Pancreas (tissue), 10 donors: Measurements from ENCODE around the gene TTC39B. TPM values are rescaled to one million over a fixed set of nuclear protein-coding genes. Genes with fewer than 3 reads are reported as not detected.

Experiments used
- ATAC-seq, 4 donors: fragments of 200-7000 bp; cut with Tn5 transposase; one replicate each; pipeline versions ENCODE4 v1.8.0 to v1.9.1; 2020; ENCODE audit warnings: mild to moderate bottlenecking in 4 of 4, moderate library complexity in 4 of 4
- DNase-seq, 6 donors: peaks; one replicate each; pipeline ENCODE4 v3.0.0-alpha.2; 2020
- FAIRE-seq: peaks from 2 replicates; lab custom pipeline; 2012; peaks lifted over from hg19 to GRCh38; lab: Jason Lieb, UNC
- H3K27ac ChIP-seq, 4 donors: fragments of 200-600 bp; sonication (generic); 1 replicate in 3 of 4; 2 replicates in 1 of 4; pipeline versions ENCODE4 v1.5.0 to v1.8.0; 2020
- H3K27me3 ChIP-seq, 4 donors: fragments of 200-600 bp; one replicate each; pipeline ENCODE4 v1.8.0; 2021
- H3K36me3 ChIP-seq, 3 donors: fragments of 200-600 bp; sonication (generic) in 1 of 3; one replicate each; pipeline versions ENCODE4 v1.5.0 to v1.8.0; 2020 to 2021
- H3K4me1 ChIP-seq, 3 donors: fragments of 200-600 bp; one replicate each; pipeline ENCODE4 v1.8.0; 2021
- H3K4me3 ChIP-seq, 4 donors: fragments of 200-600 bp; sonication (generic) in 2 of 4; one replicate each; pipeline versions ENCODE4 v1.5.0 to v1.8.0; 2020 to 2021
- H3K9me3 ChIP-seq, 4 donors: fragments of 200-600 bp; one replicate each; pipeline ENCODE4 v1.8.0; 2021
- WGBS, 2 donors: extraction: QIAGEN DNeasy Blood & Tissue Kit; methylation state at CpG; one replicate each; pipeline ENCODE4 v1.1.7; 2013; 5-methylcytosine and 5-hydroxymethylcytosine counted together
- intact Hi-C, 3 donors: fragments of 100-400 bp; cut with DNase I; formaldehyde crosslinking; loops; one replicate each; pipeline versions ENCODE4 v1.11.1 to v1.14.2; 2022
- polyA plus RNA-seq, 2 donors: library from polyadenylated mRNA; stranded (reverse); fragments of 200-250 nt; gene quantifications; one replicate each; pipeline ENCODE4 v1.2.3, GENCODE V29; 2013
- total RNA-seq, 6 donors: library from RNA; stranded (reverse); fragmentation: NEBNext Ultra II Directional in 4 of 6; extraction: Animal tissue kit (Norgen Biotek cat#: 25700) in 4 of 6; gene quantifications; one replicate each; pipeline versions ENCODE4 v1.2.1 to v1.2.4, GENCODE V29; 2021 to 2023
- TF ChIP-seq, protein P1 (sequence below), 4 donors: fragments of 200-600 bp; sonication (generic) in 3 of 4; IDR thresholded peaks; one replicate each; pipeline versions ENCODE4 v1.5.0 to v1.8.0; 2021; ENCODE audit warnings: antibody characterized with exemption in 4 of 4
- donor health status: healthy with polysubstance abuse.
- donor health status: DM: no; HTN: no; CAD: no; lungs with moderate emphysema.
- donor health status: DM: no; HTN: no; CAD: no.
- donor health status: control.
- donor health status: control.
- donor health status: Bipolar disorder and iron deficiency.
- donor health status: DM: yes; HTN: yes; CAD: no.
- donor health status: DM: no; HTN: no; CAD: no.
- donor health status: DM: no; HTN: no; CAD: no.
- donor health status: DM: yes; HTN: yes; CAD: no.

The TTC39B gene
- total and polyA plus RNA-seq, 8 donors: 1.5 to 12.1 (median 5.1) TPM

DNA sequence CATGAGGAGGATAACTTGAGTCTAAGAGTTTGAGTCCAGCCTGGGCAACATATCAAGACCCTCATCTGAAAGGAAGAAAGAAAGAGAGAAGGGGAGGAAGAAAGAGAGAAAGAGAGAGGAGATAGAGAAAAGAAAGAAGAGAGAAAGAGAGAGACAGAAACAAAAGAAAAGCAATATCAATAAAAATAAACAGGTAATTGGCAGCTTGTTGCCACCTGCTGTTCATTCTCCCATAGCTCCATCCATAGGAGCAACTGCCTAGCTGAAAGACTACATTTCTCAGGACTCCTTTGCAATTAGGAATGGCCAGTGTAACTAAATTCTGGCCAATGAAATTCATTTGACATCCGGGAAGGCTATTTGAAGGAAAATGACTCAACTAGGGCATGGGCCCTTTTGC lies 4.6 kb upstream of the TTC39B start:
- no peak for FAIRE-seq
- Histone ChIP-seq H3K9me3 (no peaks in the 10 kb centered on the region), H3K27ac (no peak overlapping the region), H3K36me3 (no peaks in the 10 kb centered on the region), H3K4me1 (peaks cover 0 to 6% (median 0%) of the 10 kb centered on the region in 3 donors), H3K4me3 (no peak overlapping the region), H3K27me3 (no peaks in the 10 kb centered on the region)
- no peak for ATAC-seq
- no peak for DNase-seq
- TF ChIP-seq, protein P1, sequence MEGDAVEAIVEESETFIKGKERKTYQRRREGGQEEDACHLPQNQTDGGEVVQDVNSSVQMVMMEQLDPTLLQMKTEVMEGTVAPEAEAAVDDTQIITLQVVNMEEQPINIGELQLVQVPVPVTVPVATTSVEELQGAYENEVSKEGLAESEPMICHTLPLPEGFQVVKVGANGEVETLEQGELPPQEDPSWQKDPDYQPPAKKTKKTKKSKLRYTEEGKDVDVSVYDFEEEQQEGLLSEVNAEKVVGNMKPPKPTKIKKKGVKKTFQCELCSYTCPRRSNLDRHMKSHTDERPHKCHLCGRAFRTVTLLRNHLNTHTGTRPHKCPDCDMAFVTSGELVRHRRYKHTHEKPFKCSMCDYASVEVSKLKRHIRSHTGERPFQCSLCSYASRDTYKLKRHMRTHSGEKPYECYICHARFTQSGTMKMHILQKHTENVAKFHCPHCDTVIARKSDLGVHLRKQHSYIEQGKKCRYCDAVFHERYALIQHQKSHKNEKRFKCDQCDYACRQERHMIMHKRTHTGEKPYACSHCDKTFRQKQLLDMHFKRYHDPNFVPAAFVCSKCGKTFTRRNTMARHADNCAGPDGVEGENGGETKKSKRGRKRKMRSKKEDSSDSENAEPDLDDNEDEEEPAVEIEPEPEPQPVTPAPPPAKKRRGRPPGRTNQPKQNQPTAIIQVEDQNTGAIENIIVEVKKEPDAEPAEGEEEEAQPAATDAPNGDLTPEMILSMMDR (IDR thresholded peaks at IDR 0.05): no peak
- intact Hi-C loops: no loop called here
- WGBS, 2 donors: 44 to 46% methylated on average over 1 of the region's 1 CpG

DNA sequence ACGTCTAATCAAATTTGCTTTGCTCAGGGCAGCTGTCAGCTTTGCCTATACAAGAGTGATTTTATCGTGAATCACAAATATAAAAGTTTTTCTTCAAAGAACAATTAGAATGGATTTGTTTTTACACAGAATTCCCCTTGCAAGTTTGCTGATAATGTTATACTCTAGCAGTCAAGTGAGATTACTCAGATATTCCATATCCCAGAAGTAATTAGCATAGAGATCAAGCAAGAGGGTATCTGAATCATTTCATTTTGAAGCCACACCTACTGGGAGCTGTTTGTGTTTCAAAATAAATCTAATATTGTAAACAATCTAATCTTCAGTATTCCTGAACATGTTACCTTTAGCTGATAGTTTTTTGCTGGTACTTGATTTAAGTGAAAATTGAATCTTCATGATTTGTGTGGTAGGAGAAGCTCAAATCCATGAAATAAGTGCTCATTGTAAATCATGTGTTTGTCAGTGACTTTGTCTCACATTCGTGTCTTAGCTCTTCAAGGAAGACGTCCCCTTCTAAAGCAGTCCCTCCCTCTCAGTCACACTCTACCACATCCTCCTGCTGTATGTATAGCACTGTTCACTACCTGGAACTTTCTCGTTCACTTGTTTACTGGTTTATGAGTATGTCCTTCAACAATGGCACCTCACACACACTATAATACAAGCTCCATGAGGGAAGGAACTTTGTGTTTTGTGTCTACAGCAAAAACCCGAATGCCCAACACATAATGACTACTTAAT lies 3.3 kb upstream of the TTC39B start:
- Histone ChIP-seq H3K4me1 (peaks cover 4 to 6% (median 6%) of the 10 kb centered on the region in 3 donors), H3K27ac (no peak overlapping the region), H3K27me3 (no peaks in the 10 kb centered on the region), H3K9me3 (no peaks in the 10 kb centered on the region), H3K36me3 (no peaks in the 10 kb centered on the region), H3K4me3 (no peak overlapping the region)
- ATAC-seq (no peak), DNase-seq (no peak), FAIRE-seq (no peak)
- TF ChIP-seq, protein P1 (IDR thresholded peaks at IDR 0.05): no peak
- intact Hi-C loops: no loop called here
- 44 to 51% methylated on average over 6 of the region's 6 CpGs for WGBS, 2 donors

DNA sequence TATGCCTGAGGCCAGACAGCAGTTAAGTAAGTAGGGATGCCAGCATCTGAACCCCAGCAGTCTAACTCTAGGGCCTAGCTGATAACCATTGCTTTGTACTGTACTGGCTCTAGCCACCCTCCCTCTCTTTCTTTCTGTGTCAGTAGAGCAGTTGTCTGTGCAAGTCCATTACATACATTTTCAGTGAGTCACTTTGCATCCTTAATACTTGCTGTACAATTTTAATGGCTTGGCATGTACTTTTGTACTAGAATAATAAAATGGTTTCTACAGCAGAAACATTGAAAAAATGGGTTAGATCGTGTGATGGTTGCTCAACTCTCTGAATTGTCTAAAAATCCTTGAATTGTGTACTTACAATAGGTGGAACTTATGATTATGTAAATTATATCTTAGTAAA lies 1.5 kb upstream of the TTC39B start:
- H3K36me3 ChIP-seq: no peaks in the 10 kb centered on the region
- TF ChIP-seq, protein P1 (IDR thresholded peaks at IDR 0.05): no peak
- ATAC-seq: no peak
- H3K4me1 ChIP-seq: peaks cover 6% of the 10 kb centered on the region in 3 donors
- H3K27me3 ChIP-seq: no peaks in the 10 kb centered on the region
- 84 to 90% methylated on average over 1 of the region's 1 CpG for WGBS, 2 donors
- no peaks in the 10 kb centered on the region for H3K9me3 ChIP-seq
- H3K4me3 ChIP-seq: no peak overlapping the region
- DNase-seq: no peak
- no peak for FAIRE-seq
- intact Hi-C loops: no loop called here
- H3K27ac ChIP-seq: no peak overlapping the region

DNA sequence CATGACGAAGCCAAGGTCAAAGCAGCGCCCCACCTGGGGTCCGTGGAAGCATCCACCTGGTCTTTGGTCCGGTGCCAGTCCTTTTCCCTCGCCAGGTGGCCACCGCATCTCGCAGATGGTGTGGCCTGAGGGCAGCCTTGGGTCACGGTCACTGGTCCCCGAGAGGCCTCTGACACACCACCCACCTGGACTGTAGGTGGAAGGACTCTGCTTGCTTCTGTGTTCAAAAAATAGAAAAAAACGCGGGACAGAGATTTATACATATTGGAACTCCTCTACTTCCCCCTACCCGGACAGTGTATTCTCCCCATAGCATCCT lies 466 bp upstream of the TTC39B start:
- TF ChIP-seq, protein P1 (IDR thresholded peaks at IDR 0.05): no peak
- DNase-seq: no peak
- H3K36me3 ChIP-seq: no peaks in the 10 kb centered on the region
- no peaks in the 10 kb centered on the region for H3K9me3 ChIP-seq
- peak in 3 of 4 donors; percentile 10 to 27 (median 13) for ATAC-seq
- FAIRE-seq: no peak
- peak overlapping the region; percentile 70 to 80 (median 74) for H3K27ac ChIP-seq
- intact Hi-C loops: no loop called here
- H3K27me3 ChIP-seq: no peaks in the 10 kb centered on the region
- peak overlapping the region in 3 of 4 donors; percentile 64 to 96 (median 89) for H3K4me3 ChIP-seq
- 8 to 9% methylated on average over 12 of the region's 12 CpGs for WGBS, 2 donors
- H3K4me1 ChIP-seq: peaks cover 6% of the 10 kb centered on the region in 3 donors
